HCT116 (cell line): ENCODE results near the gene RXYLT1. TPM values are rescaled to one million over a fixed set of nuclear protein-coding genes. Genes with fewer than 3 reads are reported as not detected.
"Not testable (repeated sequence)": the region's sequence is repeated elsewhere in the genome, so short reads cannot be mapped to it uniquely, and the experiment has no call there.

Source experiments
- ATAC-seq: fragments of 200-7000 bp; cut with Tn5 transposase; 2 replicates; pipeline ENCODE4 v1.9.1; 2020; ENCODE audit warnings: mild to moderate bottlenecking, moderate library complexity
- BruUV-seq: library from RNA; stranded (reverse); fragments of 400-500 nt; replicated peaks from 2 replicates; lab custom pipeline; 2021; lab: Mats Ljungman, UMichigan
- CTCF ChIA-PET: fragments of 300-600 bp; sonication (Branson Sonifier 250); formaldehyde crosslinking; loops from one replicate; lab custom pipeline; 2021; ENCODE audit warnings: antibody characterized with exemption; lab: Charles Lee
- POLR2A ChIA-PET: fragments of 300-600, 350-600 bp; sonication (Branson Sonifier 250); formaldehyde crosslinking; loops from one replicate; lab custom pipeline; 2021; ENCODE audit warnings: antibody characterized with exemption; lab: Charles Lee
- RAD21 ChIA-PET, 2 experiments: fragments of 300-600 bp; sonication (Branson Sonifier 250); formaldehyde crosslinking; loops; one replicate each; lab custom pipeline; 2023; ENCODE audit warnings: low total read pairs in 2 of 2; ENCODE audit not compliant: uncharacterized antibody in 2 of 2, unreplicated experiment in 2 of 2, low non-redundant PET in 1 of 2; lab: Charles Lee
- DNase-seq: peaks from one replicate; pipeline ENCODE4 v3.0.0-alpha.2; 2010; ENCODE audit warnings: low read depth, low spot score
- H2AFZ ChIP-seq: fragments of 200-600 bp; shearing (Covaris generic), sonication (generic); 2 replicates; pipeline ENCODE4 v1.6.1; 2017; ENCODE audit warnings: low read depth, mixed run types, mixed read lengths, antibody characterized with exemption, low read length; ENCODE audit not compliant: poor library complexity, severe bottlenecking
- H3K27ac ChIP-seq: 2 replicates; pipeline ENCODE4 v1.5.1; 2012; ENCODE audit warnings: low read depth, low read length
- H3K27me3 ChIP-seq: fragments of 200-600 bp; sonication (generic); 2 replicates; pipeline ENCODE4 v1.6.1; 2016; ENCODE audit warnings: mixed run types, low read length, mixed read lengths; ENCODE audit not compliant: insufficient read depth
- H3K36me3 ChIP-seq, 2 experiments: fragments of 200-500 bp in 1 of 2; fragments of 200-600 bp in 1 of 2; sonication (Bioruptor generic) in 1 of 2; sonication (generic) in 1 of 2; 2 replicates each; pipeline versions ENCODE4 v1.5.1 to v1.6.1; 2014 to 2016; ENCODE audit warnings: low read length in 2 of 2, inconsistent platforms in 1 of 2, mixed read lengths in 1 of 2, mixed run types in 1 of 2; ENCODE audit not compliant: insufficient read depth in 2 of 2, control insufficient read depth in 1 of 2
- H3K4me1 ChIP-seq, 2 experiments: fragments of 200-600 bp in 1 of 2; sonication (generic) in 1 of 2; 2 replicates each; pipeline versions ENCODE4 v1.5.1 to v1.6.1; 2012 to 2017; ENCODE audit warnings: low read length in 2 of 2, inconsistent platforms in 1 of 2, mild to moderate bottlenecking in 1 of 2, mixed read lengths in 1 of 2, mixed run types in 1 of 2, moderate library complexity in 1 of 2; ENCODE audit not compliant: insufficient read depth in 2 of 2, control insufficient read depth in 1 of 2
- H3K4me2 ChIP-seq: fragments of 200-600 bp; sonication (generic); 2 replicates; pipeline ENCODE4 v1.6.1; 2017; ENCODE audit warnings: mixed run types, low read length, mixed read lengths
- H3K4me3 ChIP-seq, 2 experiments: fragments of 200-600 bp in 1 of 2; sonication (generic) in 1 of 2; replicated peaks in 1 of 2; 2 replicates each; pipeline ENCODE4 v1.5.1; 2011 to 2016; ENCODE audit warnings: low read length in 2 of 2, control low read depth in 1 of 2, low read depth in 1 of 2, mild to moderate bottlenecking in 1 of 2, mixed read lengths in 1 of 2, mixed run types in 1 of 2
- H3K79me2 ChIP-seq: fragments of 200-600 bp; sonication (generic); 2 replicates; pipeline ENCODE4 v1.6.1; 2017; ENCODE audit warnings: mild to moderate bottlenecking, mixed run types, low read length, moderate library complexity, mixed read lengths; ENCODE audit not compliant: insufficient read depth
- H3K9ac ChIP-seq: fragments of 200-600 bp; sonication (generic); 2 replicates; pipeline ENCODE4 v1.6.1; 2016; ENCODE audit warnings: low read length, mixed read lengths
- H3K9me2 ChIP-seq: fragments of 200-600 bp; sonication (generic), shearing (Covaris generic); 2 replicates; pipeline ENCODE4 v1.6.1; 2017; ENCODE audit warnings: mixed run types, mild to moderate bottlenecking, moderate library complexity; ENCODE audit not compliant: insufficient read depth
- H3K9me3 ChIP-seq, 2 experiments: fragments of 200-500 bp in 1 of 2; fragments of 200-600 bp in 1 of 2; sonication (Bioruptor generic) in 1 of 2; sonication (generic) in 1 of 2; 2 replicates each; pipeline ENCODE4 v1.6.1; 2014 to 2017; ENCODE audit warnings: low read length in 2 of 2, mixed read lengths in 2 of 2, inconsistent platforms in 1 of 2, low read depth in 1 of 2, mild to moderate bottlenecking in 1 of 2, mixed run types in 1 of 2, moderate library complexity in 1 of 2; ENCODE audit not compliant: control insufficient read depth in 1 of 2, insufficient read depth in 1 of 2
- H4K20me1 ChIP-seq: fragments of 200-600 bp; sonication (generic), shearing (Covaris generic); 2 replicates; pipeline ENCODE4 v1.6.1; 2017; ENCODE audit warnings: mixed run types, mild to moderate bottlenecking, moderate library complexity; ENCODE audit not compliant: insufficient read depth
- CBX3 ChIP-seq: IDR thresholded peaks from 2 replicates; pipeline ENCODE4 v1.6.1; 2012; ENCODE audit warnings: low read depth
- CEBPB ChIP-seq: IDR thresholded peaks from 2 replicates; pipeline ENCODE4 v1.6.1; 2012; ENCODE audit warnings: low read depth
- EZH2 ChIP-seq: fragments of 200-600 bp; sonication (generic); IDR thresholded peaks from 2 replicates; pipeline ENCODE4 v1.6.1; 2017; ENCODE audit warnings: antibody characterized with exemption, mixed run types
- FOSL1 ChIP-seq: IDR thresholded peaks from 2 replicates; pipeline ENCODE4 v1.6.1; 2012; ENCODE audit warnings: low read depth
- MAX ChIP-seq: IDR thresholded peaks from 2 replicates; pipeline ENCODE4 v1.6.1; 2012
- POLR2A ChIP-seq: IDR thresholded peaks from 2 replicates; pipeline ENCODE4 v1.7.0; 2011; ENCODE audit warnings: borderline replicate concordance; ENCODE audit not compliant: insufficient read depth, insufficient read length; ENCODE audit errors: extremely low read depth
- POLR2AphosphoS5 ChIP-seq: IDR thresholded peaks from 2 replicates; pipeline ENCODE4 v1.6.1; 2011; ENCODE audit warnings: mild to moderate bottlenecking, low read depth, low read length, moderate library complexity
- REST ChIP-seq: IDR thresholded peaks from 2 replicates; pipeline ENCODE4 v1.6.1; 2012; ENCODE audit warnings: low read depth
- SIN3A ChIP-seq: IDR thresholded peaks from 2 replicates; pipeline ENCODE4 v1.6.1; 2012; ENCODE audit warnings: low read depth
- YY1 ChIP-seq: IDR thresholded peaks from 2 replicates; pipeline ENCODE4 v1.6.1; 2011; ENCODE audit warnings: low read length, low read depth, moderate library complexity, mild to moderate bottlenecking; ENCODE audit not compliant: insufficient replicate concordance; ENCODE audit errors: extremely low read depth
- ZBTB33 ChIP-seq: IDR thresholded peaks from 2 replicates; pipeline ENCODE4 v1.6.1; 2011; ENCODE audit warnings: mild to moderate bottlenecking, low read length, moderate library complexity; ENCODE audit not compliant: insufficient replicate concordance; ENCODE audit errors: extremely low read depth
- ZFX ChIP-seq: fragments of 450-650 bp; IDR thresholded peaks from 2 replicates; pipeline ENCODE4 v1.6.1; 2017
- intact Hi-C: fragments of 100-400 bp; cut with micrococcal nuclease; formaldehyde crosslinking; loops from 2 replicates; pipeline ENCODE4 v1.10.0; 2022
- total RNA-seq: library from RNA; stranded (reverse); gene quantifications from one replicate; pipeline ENCODE4 v1.2.1, GENCODE V29; 2021; ENCODE audit not compliant: unreplicated experiment
- TF ChIP-seq, protein P1 (sequence below): IDR thresholded peaks from 2 replicates; pipeline ENCODE4 v1.6.1; 2012

The RXYLT1 gene
- total RNA-seq, 1 experiment from 2014 or later, result 23.0 TPM

DNA sequence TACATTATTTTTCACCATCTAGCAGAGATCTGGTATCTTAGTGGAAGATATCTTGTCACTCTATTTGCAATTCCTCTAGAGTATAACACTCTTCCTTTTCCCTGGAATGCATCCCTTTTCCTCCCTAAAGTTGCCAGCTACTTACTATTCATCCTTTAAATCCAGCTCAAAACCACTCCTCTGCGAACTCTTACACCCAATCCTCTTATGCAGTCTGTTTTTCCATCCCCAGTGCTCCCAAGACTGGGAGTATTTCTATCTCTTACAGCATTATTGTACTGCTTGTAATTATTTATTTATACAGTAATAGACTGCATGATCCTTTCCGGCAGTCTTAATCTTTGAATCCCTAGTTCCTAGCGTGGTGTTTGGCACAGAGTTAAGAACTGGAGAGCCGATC, 61.9 kb downstream of the RXYLT1 start:
- no peak for DNase-seq
- POLR2A ChIA-PET, result no interaction called here
- RAD21 ChIA-PET, result no interaction called here
- TF ChIP-seq POLR2A (no peak), ZBTB33 (no peak), ZFX (no peak), CBX3 (no peak), FOSL1 (no peak), POLR2AphosphoS5 (no peak), EZH2 (no peak), SIN3A (no peak), MAX (no peak), CEBPB (no peak), REST (no peak), YY1 (no peak)
- TF ChIP-seq, protein P1, sequence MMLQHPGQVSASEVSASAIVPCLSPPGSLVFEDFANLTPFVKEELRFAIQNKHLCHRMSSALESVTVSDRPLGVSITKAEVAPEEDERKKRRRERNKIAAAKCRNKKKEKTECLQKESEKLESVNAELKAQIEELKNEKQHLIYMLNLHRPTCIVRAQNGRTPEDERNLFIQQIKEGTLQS, result no peak
- TF ChIP-seq, all 23 proteins: peak for 0
- H3K4me3 ChIP-seq, result no peak overlapping the region
- H3K79me2 ChIP-seq, result peaks cover 24% of the 10 kb centered on the region
- H3K9me3 ChIP-seq, result no peaks in the 10 kb centered on the region
- no peak overlapping the region for H3K27ac ChIP-seq
- no TSS peak for BruUV-seq
- intact Hi-C loops, result loop anchor here (5.0 to 10.0 kb wide), 3 partner anchors 133 to 566 kb away; no protein-coding TSS in a partner anchor
- H3K9ac ChIP-seq, result no peak overlapping the region
- peaks cover 7 to 22% of the 10 kb centered on the region in 2 experiments; a peak in 3 of 4 replicates for H3K4me1 ChIP-seq
- H3K27me3 ChIP-seq, result no peaks in the 10 kb centered on the region
- H3K4me2 ChIP-seq, result no peak overlapping the region
- no peaks in the 10 kb centered on the region for H3K36me3 ChIP-seq
- no peak for ATAC-seq
- no peaks in the 10 kb centered on the region for H3K9me2 ChIP-seq
- CTCF ChIA-PET, result no interaction called here
- no peak overlapping the region for H2AFZ ChIP-seq
- H4K20me1 ChIP-seq, result no peaks in the 10 kb centered on the region

GRCh38 chr12:63842750-63843149, 63.0 kb downstream of the RXYLT1 start:
- not testable (repeated sequence) for H3K9me2 ChIP-seq, H3K27ac ChIP-seq, H3K9me3 ChIP-seq, H3K9ac ChIP-seq, BruUV-seq, H3K27me3 ChIP-seq, H3K36me3 ChIP-seq, DNase-seq, H4K20me1 ChIP-seq, ATAC-seq, H3K4me3 ChIP-seq
- peaks cover 7 to 25% of the 10 kb centered on the region in 2 experiments; a peak in 3 of 4 replicates for H3K4me1 ChIP-seq
- RAD21 ChIA-PET, result interaction anchor here in 1 of 2 experiments (0.6 kb wide), 1 partner anchor 414 kb away, joined by 3 read pairs; no protein-coding TSS in a partner anchor
- peak overlapping the region; percentile 91 for H3K4me2 ChIP-seq
- peaks cover 35% of the 10 kb centered on the region for H3K79me2 ChIP-seq
- intact Hi-C loops, result loop anchor here (1.0 to 10.0 kb wide), 4 partner anchors 132 to 565 kb away; no protein-coding TSS in a partner anchor
- POLR2A ChIA-PET, result interaction anchor here (1.1 kb wide), 1 partner anchor 12 kb away, joined by 3 read pairs; no protein-coding TSS in a partner anchor
- CTCF ChIA-PET, result interaction anchor here (1.2 to 2.6 kb wide), 2 partner anchors 339 to 394 kb away, joined by 7 to 11 read pairs; no protein-coding TSS in a partner anchor
- peak overlapping the region; percentile 84 for H2AFZ ChIP-seq
